ENCODE data around the gene CDC14B. TPM values are rescaled to one million over a fixed set of nuclear protein-coding genes. Genes with fewer than 3 reads are reported as not detected.

CDC14B gene
- total RNA-seq, 4 donors from 2014 or later: 9.7 to 40.5 (median 20.6) TPM

DNA sequence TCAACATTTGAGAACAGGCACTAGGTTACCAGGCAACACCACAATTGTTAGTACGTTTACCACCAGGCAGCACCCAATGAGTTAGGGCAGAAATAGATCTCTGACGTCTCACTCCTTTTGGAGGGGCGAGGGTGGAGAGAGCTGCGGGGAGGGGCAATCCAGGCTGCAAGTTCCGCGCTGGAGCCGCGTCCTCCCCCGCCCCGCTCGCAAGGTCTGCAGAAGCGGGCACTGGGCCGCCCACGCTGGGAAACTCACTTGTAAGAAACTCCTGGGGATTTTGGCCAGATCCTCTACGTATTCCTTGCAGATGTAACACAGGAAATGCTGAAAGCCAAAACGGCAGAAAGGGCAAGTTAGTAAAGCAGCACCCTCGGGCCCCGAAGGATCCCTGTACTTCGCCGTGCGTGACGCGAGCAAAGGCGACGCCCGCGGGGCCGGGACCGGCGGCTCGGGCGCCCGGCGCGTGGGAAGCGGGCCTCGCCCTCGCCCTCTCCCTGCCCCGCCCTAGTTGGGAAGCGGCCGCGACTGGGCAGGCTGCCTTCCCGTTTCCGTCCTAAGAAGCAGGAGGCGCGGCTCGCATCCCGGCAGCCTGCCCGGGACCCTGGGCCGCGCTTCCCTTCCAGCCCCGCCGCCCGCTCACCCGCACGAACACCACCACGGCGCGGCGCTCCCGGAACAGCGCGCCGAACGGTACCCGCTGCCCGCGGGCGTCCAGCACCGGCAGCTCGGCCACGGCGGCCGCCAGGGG, 35.0 kb upstream of the CDC14B start:
- Histone ChIP-seq H3K9me3 (no peaks in the 10 kb centered on the region), H3K27me3 (no peaks in the 10 kb centered on the region), H3K4me3 (peak overlapping the region; percentile 62 to 73), H3K36me3 (no peaks in the 10 kb centered on the region), H3K4me1 (no peaks in the 10 kb centered on the region), H3K27ac (peak overlapping the region; percentile 96 to 97)
- DNase-seq: peak; percentile 77 to 81
- TF ChIP-seq, protein P1, sequence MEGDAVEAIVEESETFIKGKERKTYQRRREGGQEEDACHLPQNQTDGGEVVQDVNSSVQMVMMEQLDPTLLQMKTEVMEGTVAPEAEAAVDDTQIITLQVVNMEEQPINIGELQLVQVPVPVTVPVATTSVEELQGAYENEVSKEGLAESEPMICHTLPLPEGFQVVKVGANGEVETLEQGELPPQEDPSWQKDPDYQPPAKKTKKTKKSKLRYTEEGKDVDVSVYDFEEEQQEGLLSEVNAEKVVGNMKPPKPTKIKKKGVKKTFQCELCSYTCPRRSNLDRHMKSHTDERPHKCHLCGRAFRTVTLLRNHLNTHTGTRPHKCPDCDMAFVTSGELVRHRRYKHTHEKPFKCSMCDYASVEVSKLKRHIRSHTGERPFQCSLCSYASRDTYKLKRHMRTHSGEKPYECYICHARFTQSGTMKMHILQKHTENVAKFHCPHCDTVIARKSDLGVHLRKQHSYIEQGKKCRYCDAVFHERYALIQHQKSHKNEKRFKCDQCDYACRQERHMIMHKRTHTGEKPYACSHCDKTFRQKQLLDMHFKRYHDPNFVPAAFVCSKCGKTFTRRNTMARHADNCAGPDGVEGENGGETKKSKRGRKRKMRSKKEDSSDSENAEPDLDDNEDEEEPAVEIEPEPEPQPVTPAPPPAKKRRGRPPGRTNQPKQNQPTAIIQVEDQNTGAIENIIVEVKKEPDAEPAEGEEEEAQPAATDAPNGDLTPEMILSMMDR (IDR thresholded peaks at IDR 0.05): peak in 3 of 4 experiments; percentile 35 to 51 (median 37)
- TF ChIP-seq POLR2A (IDR thresholded peaks at IDR 0.05): peak in 1 of 2 donors; percentile 48
- intact Hi-C loops (cut with DNase I; ENCODE audit: low total_unique reads): no loop called here

DNA sequence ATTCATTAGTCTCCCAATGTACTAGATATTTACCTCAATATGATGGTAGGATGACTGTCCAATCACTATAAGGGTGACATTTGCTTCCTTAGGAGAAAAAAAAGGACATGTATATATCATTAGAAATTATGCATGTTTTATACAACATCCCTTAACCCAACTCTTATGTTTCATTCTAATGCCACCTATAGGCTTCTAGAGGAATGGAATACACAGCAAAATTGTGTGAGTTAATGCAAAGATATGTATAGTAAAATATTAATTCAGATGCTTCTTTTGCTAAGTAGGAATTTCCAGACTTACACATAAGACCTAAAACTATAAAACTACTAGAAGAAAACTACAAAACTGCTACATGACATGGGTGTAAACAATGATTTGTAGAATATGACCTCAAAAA, 32.0 kb upstream of the CDC14B start:
- no peak overlapping the region for H3K27ac ChIP-seq
- TF ChIP-seq, protein P1 (IDR thresholded peaks at IDR 0.05): no peak
- no peak for TF ChIP-seq POLR2A (IDR thresholded peaks at IDR 0.05)

DNA sequence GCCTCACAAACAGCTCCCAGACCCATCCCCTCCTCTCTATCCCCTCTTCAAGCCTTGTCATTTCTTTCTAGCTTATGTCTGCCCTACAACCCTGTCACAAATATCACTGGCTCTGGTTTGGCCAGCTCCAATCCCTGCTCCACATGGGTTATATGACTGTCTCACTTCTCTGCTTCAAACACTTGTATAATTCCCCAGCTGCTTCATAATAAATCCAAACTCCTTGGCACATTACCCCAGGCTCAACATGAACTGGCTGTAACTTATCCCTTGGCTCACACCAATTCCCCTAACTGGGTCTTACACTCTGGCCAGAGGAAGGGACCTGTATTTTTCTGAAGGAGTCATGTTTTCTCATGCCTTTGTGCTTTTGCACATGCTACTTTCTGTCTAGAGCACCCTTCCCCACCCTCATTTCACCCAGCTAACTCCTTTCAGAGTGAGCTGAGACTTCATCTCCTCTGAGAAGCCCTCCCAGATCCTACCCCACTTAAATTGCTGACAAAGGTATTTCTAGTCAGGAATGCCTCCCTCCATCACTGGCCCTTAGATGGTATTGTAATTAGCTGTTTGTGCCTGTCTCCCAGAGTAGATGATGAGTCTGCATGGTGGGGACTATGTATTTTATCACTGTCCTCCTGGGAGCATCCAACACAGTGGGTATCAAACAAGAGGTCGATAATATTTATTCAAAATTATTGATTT, 30.1 kb upstream of the CDC14B start:
- intact Hi-C loops (cut with DNase I; ENCODE audit: low total_unique reads): no loop called here
- TF ChIP-seq, protein P1 (IDR thresholded peaks at IDR 0.05): no peak
- no peak for TF ChIP-seq POLR2A (IDR thresholded peaks at IDR 0.05)
- no peak overlapping the region for H3K4me3 ChIP-seq
- DNase-seq: no peak
- H3K27ac ChIP-seq: no peak overlapping the region
- H3K27me3 ChIP-seq: no peaks in the 10 kb centered on the region
- no peaks in the 10 kb centered on the region for H3K36me3 ChIP-seq
- no peaks in the 10 kb centered on the region for H3K9me3 ChIP-seq
- H3K4me1 ChIP-seq: no peaks in the 10 kb centered on the region

More for the DNA sequence above, 32.0 kb upstream of the CDC14B start:
- no peak for DNase-seq
- Histone ChIP-seq H3K9me3 (no peaks in the 10 kb centered on the region), H3K4me1 (no peaks in the 10 kb centered on the region), H3K27me3 (no peaks in the 10 kb centered on the region), H3K4me3 (no peak overlapping the region), H3K36me3 (no peaks in the 10 kb centered on the region)
- intact Hi-C loops (cut with DNase I; ENCODE audit: low total_unique reads): no loop called here

DNA sequence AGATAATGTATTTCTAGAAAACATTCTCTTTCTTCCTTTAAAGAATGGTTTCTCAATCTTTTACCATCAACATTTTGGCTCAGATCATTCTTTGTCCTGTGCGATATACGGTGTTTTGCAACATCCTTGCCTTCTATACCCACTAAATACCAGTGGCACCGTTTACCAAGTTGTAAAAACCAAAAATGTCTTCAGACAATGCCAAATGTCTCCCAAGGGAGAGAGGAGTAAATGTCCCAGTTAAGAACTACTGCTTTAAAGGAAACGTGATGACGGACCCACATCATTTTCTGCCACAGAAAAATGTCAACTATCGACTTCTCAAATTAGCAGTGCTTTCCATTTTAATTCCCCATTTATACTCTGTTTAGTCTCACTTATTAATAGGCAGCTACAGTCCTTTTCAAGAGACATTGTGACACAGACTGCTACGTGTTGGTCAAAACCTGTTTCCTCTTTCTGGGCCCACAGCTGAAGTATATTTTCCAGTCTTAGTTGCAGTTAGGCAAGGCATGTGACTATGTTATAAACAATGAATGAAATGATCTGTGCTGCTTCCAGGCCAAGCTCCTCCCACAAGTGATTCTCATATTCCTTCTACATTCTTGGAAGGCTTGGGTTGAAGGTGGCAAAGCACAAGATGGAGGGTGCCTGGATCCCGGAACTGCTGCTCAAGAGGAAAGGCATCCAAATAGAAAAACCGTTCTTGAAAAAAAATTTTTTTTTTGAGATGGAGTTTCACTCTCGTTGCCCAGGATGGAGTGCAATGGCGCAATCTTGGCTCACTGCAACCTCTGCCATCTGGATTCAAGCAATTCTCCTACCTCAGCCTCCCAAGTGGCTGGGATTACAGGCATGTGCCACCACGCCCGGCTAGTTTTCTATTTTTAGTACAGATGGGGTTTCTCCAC, 26.7 kb upstream of the CDC14B start:
- Histone ChIP-seq H3K4me1 (no peaks in the 10 kb centered on the region), H3K36me3 (no peaks in the 10 kb centered on the region), H3K27me3 (no peaks in the 10 kb centered on the region), H3K27ac (no peak overlapping the region), H3K4me3 (no peak overlapping the region), H3K9me3 (no peaks in the 10 kb centered on the region)
- no peak for DNase-seq
- no peak for TF ChIP-seq POLR2A (IDR thresholded peaks at IDR 0.05)
- TF ChIP-seq, protein P1 (IDR thresholded peaks at IDR 0.05): no peak
- intact Hi-C loops (cut with DNase I; ENCODE audit: low total_unique reads): no loop called here
